ENCODE measurements around the gene DCAF15.

- TF ChIP-seq POLR2A (IDR thresholded peaks at IDR 0.05) (no peak), CTCF (IDR thresholded peaks at IDR 0.05) (no peak)
Measured at GRCh38 chr19:13951043-13951442, 1.3 kb upstream of the DCAF15 start.
